SK-N-SH treated with all-trans-retinoic acid at 6 μM for 48 hours (cell line): ENCODE results near the gene POLR1B.

Source experiments
- GLIS3 ChIP-seq: fragments of 250-450 bp; sonication (Bioruptor Pico); IDR thresholded peaks from 2 replicates; pipeline ENCODE4 v1.5.0; 2020; ENCODE audit warnings: mild to moderate bottlenecking, moderate library complexity
- PATZ1 ChIP-seq: fragments of 250-450 bp; sonication (Bioruptor Pico); IDR thresholded peaks from 2 replicates; pipeline ENCODE4 v1.8.0; 2020; ENCODE audit warnings: mild to moderate bottlenecking, moderate library complexity, borderline replicate concordance
- RARB ChIP-seq: fragments of 250-450 bp; sonication (Bioruptor Pico); IDR thresholded peaks from 2 replicates; pipeline ENCODE4 v1.8.0; 2021; ENCODE audit warnings: mild to moderate bottlenecking, moderate library complexity
- TCF4 ChIP-seq: fragments of 250-450 bp; sonication (Bioruptor Pico); IDR thresholded peaks from 2 replicates; pipeline ENCODE4 v1.8.0; 2021; ENCODE audit warnings: mild to moderate bottlenecking, moderate library complexity, borderline replicate concordance
- TSHZ2 ChIP-seq: fragments of 250-450 bp; sonication (Bioruptor Pico); IDR thresholded peaks from 2 replicates; pipeline ENCODE4 v1.5.0; 2020; ENCODE audit warnings: mild to moderate bottlenecking, moderate library complexity
- ZFP30 ChIP-seq: fragments of 450-650 bp; formaldehyde crosslinking; IDR thresholded peaks from 2 replicates; pipeline ENCODE4 v1.5.0; 2022; ENCODE audit warnings: mild to moderate bottlenecking, moderate library complexity

GRCh38 chr2:112579241-112579640 lies 37.0 kb downstream of the POLR1B start:
- no peak for TF ChIP-seq ZFP30 (CRISPR knock-in tag)
- TF ChIP-seq RARB, result no peak
- no peak for TF ChIP-seq GLIS3 (CRISPR knock-in tag)
- no peak for TF ChIP-seq TCF4 (CRISPR knock-in tag)
- TF ChIP-seq TSHZ2 (CRISPR knock-in tag), result no peak
- TF ChIP-seq PATZ1 (CRISPR knock-in tag), result no peak
